ENCODE measurements around the gene INSL3. TPM values are rescaled to one million over a fixed set of nuclear protein-coding genes. Genes with fewer than 3 reads are reported as not detected.
"Not testable (repeated sequence)": the region's sequence is repeated elsewhere in the genome, so short reads cannot be mapped to it uniquely, and the experiment has no call there.

The INSL3 gene
- total RNA-seq, 1 donor from 2014 or later: not detected

- DNase-seq: no peak
Measured at GRCh38 chr19:17829855-17830566, 8.7 kb upstream of the INSL3 start.

GRCh38 chr19:17826508-17827056 lies 5.3 kb upstream of the INSL3 start:
- ATAC-seq: no peak
- DNase-seq: no peak
- intact Hi-C loops (cut with micrococcal nuclease): no loop called here

More at GRCh38 chr19:17829855-17830566, 8.7 kb upstream of the INSL3 start:
- ATAC-seq: no peak
- intact Hi-C loops (cut with micrococcal nuclease): no loop called here

- no peak for ATAC-seq
- intact Hi-C loops (cut with micrococcal nuclease): no loop called here
- no peak for DNase-seq
Measured at GRCh38 chr19:17824339-17824738, 3.0 kb upstream of the INSL3 start.

GRCh38 chr19:17817668-17818363 lies 3.5 kb downstream of the INSL3 start:
- DNase-seq (no peak), ATAC-seq (no peak)
- intact Hi-C loops (cut with micrococcal nuclease): no loop called here

- intact Hi-C loops (cut with micrococcal nuclease): no loop called here
- DNase-seq (no peak), ATAC-seq (no peak)
Measured at GRCh38 chr19:17812099-17812498, 9.2 kb downstream of the INSL3 start.

GRCh38 chr19:17811681-17812080 lies 9.6 kb downstream of the INSL3 start:
- intact Hi-C loops (cut with micrococcal nuclease): no loop called here

GRCh38 chr19:17811103-17811502 lies 10.2 kb downstream of the INSL3 start:
- intact Hi-C loops (cut with micrococcal nuclease): no loop called here
- no peak for ATAC-seq
- DNase-seq: no peak

More at GRCh38 chr19:17811681-17812080, 9.6 kb downstream of the INSL3 start:
- DNase-seq (no peak), ATAC-seq (no peak)

- intact Hi-C loops (cut with micrococcal nuclease): no loop called here
- DNase-seq: no peak
- ATAC-seq: no peak
Measured at GRCh38 chr19:17807731-17808316, 13.5 kb downstream of the INSL3 start.

- no peak for DNase-seq
- no peak for ATAC-seq
- intact Hi-C loops (cut with micrococcal nuclease): no loop called here
Measured at GRCh38 chr19:17806945-17807344, 14.4 kb downstream of the INSL3 start.

- ATAC-seq: no peak
Measured at GRCh38 chr19:17805427-17805826, 15.9 kb downstream of the INSL3 start.

GRCh38 chr19:17803264-17803896 lies 17.9 kb downstream of the INSL3 start:
- intact Hi-C loops (cut with micrococcal nuclease): no loop called here
- DNase-seq: peak; percentile 42
- ATAC-seq: no peak

More at GRCh38 chr19:17805427-17805826, 15.9 kb downstream of the INSL3 start:
- intact Hi-C loops (cut with micrococcal nuclease): no loop called here
- no peak for DNase-seq

- intact Hi-C loops (cut with micrococcal nuclease): no loop called here
- DNase-seq (no peak), ATAC-seq (no peak)
Measured at GRCh38 chr19:17802137-17802858, 19.0 kb downstream of the INSL3 start.

GRCh38 chr19:17798599-17798998 lies 22.7 kb downstream of the INSL3 start:
- intact Hi-C loops (cut with micrococcal nuclease); DNase-seq; ATAC-seq: not testable (repeated sequence)

GRCh38 chr19:17797424-17798201 lies 23.7 kb downstream of the INSL3 start:
- intact Hi-C loops (cut with micrococcal nuclease): no loop called here
- DNase-seq: no peak
- no peak for ATAC-seq

GRCh38 chr19:17796838-17797423 lies 24.4 kb downstream of the INSL3 start:
- ATAC-seq (no peak), DNase-seq (no peak)
- intact Hi-C loops (cut with micrococcal nuclease): no loop called here

- ATAC-seq: no peak
- intact Hi-C loops (cut with micrococcal nuclease): no loop called here
- DNase-seq: no peak
Measured at GRCh38 chr19:17796013-17796837, 25.1 kb downstream of the INSL3 start.

- intact Hi-C loops (cut with micrococcal nuclease): no loop called here
- ATAC-seq: no peak
Measured at GRCh38 chr19:17795495-17795856, 25.8 kb downstream of the INSL3 start.

More at GRCh38 chr19:17795495-17795856, 25.8 kb downstream of the INSL3 start:
- DNase-seq: no peak
